Endothelial cell of umbilical vein (primary cell): ENCODE data around the gene BANF2. TPM values are rescaled to one million over a fixed set of nuclear protein-coding genes. Genes with fewer than 3 reads are reported as not detected.

Source experiments
- BruUV-seq: library from RNA; stranded (reverse); fragments of 400-500 nt; replicated peaks from 2 replicates; lab custom pipeline; 2021; lab: Mats Ljungman, UMichigan
- CTCF ChIA-PET: fragments of 300-600, 350-600 bp; sonication (Branson Sonifier 250); formaldehyde crosslinking; loops from one replicate; lab custom pipeline; 2021; ENCODE audit warnings: antibody characterized with exemption, inconsistent platforms; lab: Charles Lee
- POLR2A ChIA-PET: fragments of 300-600, 350-600 bp; sonication (Branson Sonifier 250); formaldehyde crosslinking; loops from one replicate; lab custom pipeline; 2021; ENCODE audit warnings: antibody characterized with exemption, inconsistent platforms; lab: Charles Lee
- DNase-seq: peaks from one replicate; pipeline ENCODE4 v3.0.0-alpha.2; 2011; ENCODE audit warnings: low read depth, low spot score
- FAIRE-seq: peaks from 2 replicates; lab custom pipeline; 2011; peaks lifted over from hg19 to GRCh38; lab: Jason Lieb, UNC
- H2AFZ ChIP-seq: 2 replicates; pipeline ENCODE4 v1.6.0; 2012; ENCODE audit warnings: low read depth, low read length, control low read depth, inconsistent platforms
- H3K27ac ChIP-seq: 2 replicates; pipeline ENCODE4 v1.5.1; 2011; ENCODE audit warnings: low read depth, mild to moderate bottlenecking, control low read depth, low read length, moderate library complexity; ENCODE audit not compliant: insufficient read depth
- H3K27me3 ChIP-seq, 2 experiments: 2 replicates each; pipeline versions ENCODE4 v1.6.0 to v1.6.1; 2011; ENCODE audit warnings: low read length in 2 of 2, mixed read lengths in 1 of 2; ENCODE audit not compliant: control insufficient read depth in 2 of 2, insufficient read depth in 2 of 2
- H3K36me3 ChIP-seq, 2 experiments: 2 replicates in 1 of 2; 3 replicates in 1 of 2; pipeline ENCODE4 v1.5.1; 2011; ENCODE audit warnings: low read length in 2 of 2, mild to moderate bottlenecking in 1 of 2, moderate library complexity in 1 of 2; ENCODE audit not compliant: control insufficient read depth in 2 of 2, insufficient read depth in 2 of 2; ENCODE audit errors: extremely low read depth in 1 of 2
- H3K4me1 ChIP-seq: 3 replicates; pipeline ENCODE4 v1.5.1; 2011; ENCODE audit warnings: mild to moderate bottlenecking, low read length; ENCODE audit not compliant: control insufficient read depth, insufficient read depth; ENCODE audit errors: extremely low read depth
- H3K4me2 ChIP-seq: 2 replicates; pipeline ENCODE4 v1.6.1; 2011; ENCODE audit warnings: low read length, control low read depth, mixed read lengths; ENCODE audit not compliant: insufficient read depth
- H3K4me3 ChIP-seq, 3 experiments: fragments of 200-600 bp in 1 of 3; sonication (generic), shearing (Covaris generic) in 1 of 3; replicated peaks in 1 of 3; 2 replicates each; pipeline ENCODE4 v1.5.1; 2011 to 2016; ENCODE audit warnings: control low read depth in 3 of 3, low read length in 3 of 3, mild to moderate bottlenecking in 2 of 3, inconsistent platforms in 1 of 3, low read depth in 1 of 3, moderate library complexity in 1 of 3; ENCODE audit not compliant: insufficient read depth in 1 of 3
- H3K79me2 ChIP-seq: 2 replicates; pipeline ENCODE4 v1.6.0; 2012; ENCODE audit warnings: low read length, inconsistent platforms; ENCODE audit not compliant: control insufficient read depth, insufficient read depth
- H3K9ac ChIP-seq: replicated peaks from 2 replicates; pipeline ENCODE3; 2011; ENCODE audit warnings: low read length, control low read depth; ENCODE audit not compliant: insufficient read depth; ENCODE audit errors: extremely low read depth
- H3K9me1 ChIP-seq: replicated peaks from 3 replicates; pipeline ENCODE4 v1.6.0; 2011; ENCODE audit warnings: mild to moderate bottlenecking, low read length; ENCODE audit not compliant: control insufficient read depth, insufficient read depth; ENCODE audit errors: extremely low read depth
- H3K9me3 ChIP-seq: replicated peaks from 2 replicates; pipeline ENCODE4 v1.5.1; 2012; ENCODE audit warnings: low read length, inconsistent platforms; ENCODE audit not compliant: control insufficient read depth, insufficient read depth
- H4K20me1 ChIP-seq: replicated peaks from 2 replicates; pipeline ENCODE3; 2011; ENCODE audit warnings: mild to moderate bottlenecking, low read length; ENCODE audit not compliant: control insufficient read depth, insufficient read depth; ENCODE audit errors: extremely low read depth
- CTCF ChIP-seq, 2 donors: IDR thresholded peaks; 1 replicate in 1 of 2; 2 replicates in 1 of 2; pipeline ENCODE4 v1.5.1; 2011; ENCODE audit warnings: low read length in 2 of 2, mild to moderate bottlenecking in 2 of 2, moderate library complexity in 2 of 2, control low read depth in 1 of 2, inconsistent platforms in 1 of 2, low read depth in 1 of 2; ENCODE audit not compliant: insufficient read depth in 1 of 2; ENCODE audit errors: extremely low read depth in 1 of 2
- EZH2 ChIP-seq: IDR thresholded peaks from 2 replicates; pipeline ENCODE4 v1.6.1; 2012; ENCODE audit warnings: borderline replicate concordance, low read depth, mild to moderate bottlenecking, moderate library complexity, low read length, inconsistent platforms; ENCODE audit not compliant: severe bottlenecking
- FOS ChIP-seq: IDR thresholded peaks from 2 replicates; pipeline ENCODE4 v1.6.1; 2011; ENCODE audit warnings: mild to moderate bottlenecking, low read length, moderate library complexity, borderline replicate concordance; ENCODE audit not compliant: insufficient read depth
- GATA2 ChIP-seq: IDR thresholded peaks from 2 replicates; pipeline ENCODE4 v1.7.0; 2011; ENCODE audit warnings: low read depth, mild to moderate bottlenecking, moderate library complexity, mixed read lengths, low read length; ENCODE audit not compliant: insufficient read length, insufficient read depth
- JUN ChIP-seq: IDR thresholded peaks from 2 replicates; pipeline ENCODE4 v1.6.1; 2011; ENCODE audit warnings: borderline replicate concordance, low read depth; ENCODE audit not compliant: insufficient read length, insufficient read depth
- MAX ChIP-seq: IDR thresholded peaks from 2 replicates; pipeline ENCODE4 v1.6.1; 2011; ENCODE audit not compliant: insufficient read depth, insufficient read length
- MYC ChIP-seq: IDR thresholded peaks from one replicate; pipeline ENCODE4 v1.6.1; 2011; ENCODE audit warnings: mild to moderate bottlenecking, low read depth, low read length
- POLR2A ChIP-seq: IDR thresholded peaks from 2 replicates; pipeline ENCODE4 v1.6.1; 2012; ENCODE audit warnings: low read depth, mild to moderate bottlenecking, control low read depth, low read length
- POLR2AphosphoS5 ChIP-seq: IDR thresholded peaks from 2 replicates; pipeline ENCODE4 v1.6.1; 2012; ENCODE audit warnings: low read depth, mild to moderate bottlenecking, control low read depth, low read length, moderate library complexity; ENCODE audit not compliant: insufficient read depth
- dilution Hi-C: fragments of 300-500 bp; cut with MboI; formaldehyde crosslinking; loops from one replicate; pipeline ENCODE4 v1.15.0; 2019; ENCODE audit warnings: low sequenced_read_pairs; ENCODE audit not compliant: extremely low pct_ligation_motif_present
- intact Hi-C: fragments of 100-400 bp; cut with micrococcal nuclease; formaldehyde crosslinking; loops from one replicate; pipeline ENCODE4 v1.10.0; 2022
- polyA plus RNA-seq, 4 experiments: library from polyadenylated mRNA; depleted of rRNA in 3 of 4; stranded (reverse) in 3 of 4; unstranded in 1 of 4; fragments of >200 nt; gene quantifications; 2 replicates each; pipeline versions ENCODE4 v1.2.1 to v1.2.3, GENCODE V29; 2011 to 2012; ENCODE audit warnings: missing spikeins in 1 of 4
- total RNA-seq: library from RNA; stranded (reverse); gene quantifications from 2 replicates; pipeline ENCODE4 v1.2.3, GENCODE V29; 2021

The BANF2 gene
- total and polyA plus RNA-seq, 2 donors (not counting 3 experiments of a cell fraction or from before 2014, with no cell fraction given): not detected

- intact Hi-C loops: no loop called here
- no peak overlapping the region for H3K4me2 ChIP-seq
- no peaks in the 10 kb centered on the region for H3K9me3 ChIP-seq
- H3K27ac ChIP-seq: no peak overlapping the region
- FAIRE-seq (no peak), DNase-seq (no peak)
- no peaks in the 10 kb centered on the region for H3K9me1 ChIP-seq
- no peak overlapping the region for H3K9ac ChIP-seq
- BruUV-seq: no TSS peak
- POLR2A ChIA-PET: no interaction called here
- H4K20me1 ChIP-seq: peaks cover 15% of the 10 kb centered on the region
- no peak overlapping the region for H2AFZ ChIP-seq
- H3K4me3 ChIP-seq: no peak overlapping the region
- dilution Hi-C loops: no loop called here
- CTCF ChIA-PET: interaction anchor here (1.5 kb wide), 1 partner anchor 222 kb away, joined by 4 read pairs; no protein-coding TSS in a partner anchor
- peaks cover 3% of the 10 kb centered on the region for H3K4me1 ChIP-seq
- H3K36me3 ChIP-seq: peaks cover 0 to 2% of the 10 kb centered on the region in 2 experiments
- TF ChIP-seq CTCF (IDR thresholded peaks at IDR 0.05; ENCODE audit: extremely low read depth in 1 of 2, insufficient read depth in 1 of 2, low read depth in 1 of 2, low read length in 2 of 2) (no peak), POLR2A (no peak), MYC (no peak), JUN (no peak), POLR2AphosphoS5 (no peak), EZH2 (no peak), GATA2 (no peak), MAX (no peak), FOS (no peak)
- peaks cover 85% of the 10 kb centered on the region for H3K79me2 ChIP-seq
- no peaks in the 10 kb centered on the region for H3K27me3 ChIP-seq
Measured at GRCh38 chr20:17674722-17675518, 24.8 kb upstream of the BANF2 start.
